ENCODE data around the gene TOX4.

DNA sequence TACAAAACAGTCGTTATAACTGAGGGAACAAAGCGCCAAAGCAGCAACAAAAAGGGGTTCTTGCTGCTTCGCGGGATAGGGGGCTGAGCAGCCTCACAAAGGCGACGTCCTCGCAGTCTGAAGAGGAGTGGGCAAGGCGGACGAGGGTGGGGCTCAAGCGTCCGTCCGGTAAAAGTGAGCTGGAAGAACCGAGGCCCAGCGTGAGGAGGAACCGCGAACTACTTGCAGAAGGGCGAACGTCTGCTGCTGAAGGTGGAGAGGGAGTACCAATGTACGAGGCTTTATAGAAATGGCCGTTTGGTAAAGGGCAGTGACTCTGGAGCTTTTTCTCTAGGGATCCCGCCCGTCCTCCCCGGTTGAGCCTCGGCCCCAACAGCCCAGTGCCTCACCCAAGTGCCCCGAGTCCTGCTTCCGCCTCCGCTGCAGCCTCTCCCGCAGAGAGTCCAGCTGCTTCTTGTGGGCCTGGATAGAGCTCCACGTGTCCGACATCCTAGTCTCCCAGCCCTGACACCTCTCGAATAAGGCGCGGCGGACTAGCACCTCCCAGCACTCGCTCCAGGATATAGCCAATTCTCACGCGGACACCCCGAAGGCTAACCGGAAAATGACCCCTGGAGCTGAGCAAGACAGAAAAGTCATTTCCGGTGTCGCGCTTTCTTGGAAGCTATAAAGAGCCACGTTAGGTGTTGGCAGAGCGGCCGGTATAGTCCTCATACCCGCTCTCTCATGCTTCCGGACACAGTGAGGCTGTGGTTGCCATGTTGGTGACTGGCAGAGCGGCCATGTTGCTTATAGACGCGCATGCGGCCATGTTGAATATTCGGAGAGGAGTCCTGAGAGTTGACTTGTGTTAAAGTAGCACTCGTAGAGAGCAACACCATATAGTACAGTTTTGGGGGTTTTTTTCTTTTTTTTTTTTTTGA, 34.0 kb downstream of the TOX4 start, which contains the start of gene METTL3:
- TF ChIP-seq, protein P1, sequence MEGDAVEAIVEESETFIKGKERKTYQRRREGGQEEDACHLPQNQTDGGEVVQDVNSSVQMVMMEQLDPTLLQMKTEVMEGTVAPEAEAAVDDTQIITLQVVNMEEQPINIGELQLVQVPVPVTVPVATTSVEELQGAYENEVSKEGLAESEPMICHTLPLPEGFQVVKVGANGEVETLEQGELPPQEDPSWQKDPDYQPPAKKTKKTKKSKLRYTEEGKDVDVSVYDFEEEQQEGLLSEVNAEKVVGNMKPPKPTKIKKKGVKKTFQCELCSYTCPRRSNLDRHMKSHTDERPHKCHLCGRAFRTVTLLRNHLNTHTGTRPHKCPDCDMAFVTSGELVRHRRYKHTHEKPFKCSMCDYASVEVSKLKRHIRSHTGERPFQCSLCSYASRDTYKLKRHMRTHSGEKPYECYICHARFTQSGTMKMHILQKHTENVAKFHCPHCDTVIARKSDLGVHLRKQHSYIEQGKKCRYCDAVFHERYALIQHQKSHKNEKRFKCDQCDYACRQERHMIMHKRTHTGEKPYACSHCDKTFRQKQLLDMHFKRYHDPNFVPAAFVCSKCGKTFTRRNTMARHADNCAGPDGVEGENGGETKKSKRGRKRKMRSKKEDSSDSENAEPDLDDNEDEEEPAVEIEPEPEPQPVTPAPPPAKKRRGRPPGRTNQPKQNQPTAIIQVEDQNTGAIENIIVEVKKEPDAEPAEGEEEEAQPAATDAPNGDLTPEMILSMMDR (IDR thresholded peaks at IDR 0.05): no peak
- TF ChIP-seq POLR2A (IDR thresholded peaks at IDR 0.05): peak; percentile 14 to 51
